GM03348 (cell line): Measurements from ENCODE around the gene KCNG4.

Source experiments
- DNase-seq: peaks from one replicate; pipeline ENCODE4 v3.0.0; 2012; ENCODE audit warnings: low spot score

The KCNG4 gene

GRCh38 chr16:84182680-84183571, 56.9 kb downstream of the KCNG4 start:
- no peak for DNase-seq

GRCh38 chr16:84182104-84182503, 57.7 kb downstream of the KCNG4 start:
- DNase-seq, result no peak

- no peak for DNase-seq
Measured at GRCh38 chr16:84181144-84181915, 58.5 kb downstream of the KCNG4 start.

- DNase-seq, result no peak
Measured at GRCh38 chr16:84180519-84181140, 59.2 kb downstream of the KCNG4 start.

- no peak for DNase-seq
Measured at GRCh38 chr16:84179612-84180320, 60.0 kb downstream of the KCNG4 start.

- no peak for DNase-seq
Measured at GRCh38 chr16:84178892-84179611, 60.8 kb downstream of the KCNG4 start.

- DNase-seq, result no peak
Measured at GRCh38 chr16:84178146-84178765, 61.6 kb downstream of the KCNG4 start.

GRCh38 chr16:84177741-84178073, 62.1 kb downstream of the KCNG4 start:
- peak; percentile 64 for DNase-seq

GRCh38 chr16:84176192-84177053, 63.4 kb downstream of the KCNG4 start:
- DNase-seq, result no peak

GRCh38 chr16:84175350-84176081, 64.3 kb downstream of the KCNG4 start:
- peak; percentile 86 for DNase-seq

- DNase-seq, result no peak
Measured at GRCh38 chr16:84174396-84174795, 65.4 kb downstream of the KCNG4 start.

- no peak for DNase-seq
Measured at GRCh38 chr16:84169765-84170310, 70.0 kb downstream of the KCNG4 start.
